Esophagus squamous epithelium (tissue), 4 donors: ENCODE results near the gene IKZF4.
"Not testable (repeated sequence)": the region's sequence is repeated elsewhere in the genome, so short reads cannot be mapped to it uniquely, and the experiment has no call there.

Source experiments
- POLR2A ChIP-seq, 4 donors: fragments of 450-650 bp; IDR thresholded peaks; one replicate each; pipeline ENCODE4 v1.6.1; 2017; ENCODE audit warnings: antibody characterized with exemption in 4 of 4, mild to moderate bottlenecking in 4 of 4, moderate library complexity in 3 of 4
- TF ChIP-seq, protein P1 (sequence below), 6 experiments: fragments of 450-650 bp in 4 of 6; fragments of 200-600 bp in 2 of 6; sonication (generic) in 2 of 6; IDR thresholded peaks; one replicate each; pipeline ENCODE4 v1.5.1; 2016 to 2019; ENCODE audit warnings: antibody characterized with exemption in 6 of 6, mild to moderate bottlenecking in 4 of 6, moderate library complexity in 4 of 6

- TF ChIP-seq, protein P1, sequence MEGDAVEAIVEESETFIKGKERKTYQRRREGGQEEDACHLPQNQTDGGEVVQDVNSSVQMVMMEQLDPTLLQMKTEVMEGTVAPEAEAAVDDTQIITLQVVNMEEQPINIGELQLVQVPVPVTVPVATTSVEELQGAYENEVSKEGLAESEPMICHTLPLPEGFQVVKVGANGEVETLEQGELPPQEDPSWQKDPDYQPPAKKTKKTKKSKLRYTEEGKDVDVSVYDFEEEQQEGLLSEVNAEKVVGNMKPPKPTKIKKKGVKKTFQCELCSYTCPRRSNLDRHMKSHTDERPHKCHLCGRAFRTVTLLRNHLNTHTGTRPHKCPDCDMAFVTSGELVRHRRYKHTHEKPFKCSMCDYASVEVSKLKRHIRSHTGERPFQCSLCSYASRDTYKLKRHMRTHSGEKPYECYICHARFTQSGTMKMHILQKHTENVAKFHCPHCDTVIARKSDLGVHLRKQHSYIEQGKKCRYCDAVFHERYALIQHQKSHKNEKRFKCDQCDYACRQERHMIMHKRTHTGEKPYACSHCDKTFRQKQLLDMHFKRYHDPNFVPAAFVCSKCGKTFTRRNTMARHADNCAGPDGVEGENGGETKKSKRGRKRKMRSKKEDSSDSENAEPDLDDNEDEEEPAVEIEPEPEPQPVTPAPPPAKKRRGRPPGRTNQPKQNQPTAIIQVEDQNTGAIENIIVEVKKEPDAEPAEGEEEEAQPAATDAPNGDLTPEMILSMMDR (IDR thresholded peaks at IDR 0.05), result not testable (repeated sequence)
- not testable (repeated sequence) for TF ChIP-seq POLR2A (IDR thresholded peaks at IDR 0.05)
Measured at GRCh38 chr12:55999999-56000540, 20.8 kb upstream of the IKZF4 start.
